Activated CD4-positive, alpha-beta T cell treated with anti-CD3 and anti-CD28 coated beads for 48 hours (primary cell): Measurements from ENCODE around the gene TCF25.
"Not testable (repeated sequence)": the region's sequence is repeated elsewhere in the genome, so short reads cannot be mapped to it uniquely, and the experiment has no call there.

ENCODE experiments used
- DNase-seq: peaks from one replicate; pipeline ENCODE4 v3.0.0-alpha.2; 2020

The TCF25 gene

GRCh38 chr16:89921702-89922476 lies 48.5 kb downstream of the TCF25 start:
- DNase-seq, result no peak

GRCh38 chr16:89922477-89922883 lies 49.1 kb downstream of the TCF25 start:
- peak; percentile 47 for DNase-seq

- peak; percentile 64 for DNase-seq
These were observed 49.7 kb downstream of the TCF25 start, which contains the start of gene TUBB3 for GRCh38 chr16:89922884-89923639. Gene TUBB3, plus strand, starts transcription at chr16:89923342. Its CDS starts 60 bp downstream, at chr16:89923402.

- no peak for DNase-seq
These were observed 50.4 kb downstream of the TCF25 start for GRCh38 chr16:89923640-89924296.

DNA sequence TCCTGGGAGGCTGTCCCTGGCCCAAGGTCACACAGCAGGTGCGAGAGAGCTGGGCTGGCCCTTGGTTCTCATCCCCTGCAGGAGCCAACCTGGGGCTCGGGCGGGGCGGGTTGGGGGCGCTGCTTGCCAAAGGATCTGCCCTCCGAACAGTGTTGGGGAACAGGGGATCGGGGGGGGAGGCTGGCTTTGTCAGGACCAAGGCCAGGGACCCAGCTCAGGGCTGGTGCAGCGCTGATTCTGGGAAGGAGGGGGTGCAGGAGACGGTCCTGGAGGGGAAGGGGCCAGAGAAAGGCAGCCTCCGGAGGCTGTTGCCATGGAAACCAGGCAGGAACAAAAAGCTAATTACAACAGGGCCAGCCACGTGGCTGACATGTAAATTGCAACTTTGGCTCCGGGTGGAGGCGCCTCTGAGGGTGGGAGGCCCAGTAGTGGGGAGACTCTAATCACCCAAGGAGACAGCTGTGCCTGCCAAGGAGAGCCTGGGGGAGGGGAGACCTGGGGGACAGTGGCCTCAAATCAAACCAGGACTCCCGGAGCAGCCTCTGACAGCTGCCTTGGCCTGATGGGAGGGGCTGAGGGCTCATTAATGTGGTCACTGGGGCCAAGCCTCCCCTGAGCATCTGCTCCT lies 51.0 kb downstream of the TCF25 start:
- DNase-seq, result peak; percentile 52

GRCh38 chr16:89924925-89925307 lies 51.5 kb downstream of the TCF25 start:
- no peak for DNase-seq

DNA sequence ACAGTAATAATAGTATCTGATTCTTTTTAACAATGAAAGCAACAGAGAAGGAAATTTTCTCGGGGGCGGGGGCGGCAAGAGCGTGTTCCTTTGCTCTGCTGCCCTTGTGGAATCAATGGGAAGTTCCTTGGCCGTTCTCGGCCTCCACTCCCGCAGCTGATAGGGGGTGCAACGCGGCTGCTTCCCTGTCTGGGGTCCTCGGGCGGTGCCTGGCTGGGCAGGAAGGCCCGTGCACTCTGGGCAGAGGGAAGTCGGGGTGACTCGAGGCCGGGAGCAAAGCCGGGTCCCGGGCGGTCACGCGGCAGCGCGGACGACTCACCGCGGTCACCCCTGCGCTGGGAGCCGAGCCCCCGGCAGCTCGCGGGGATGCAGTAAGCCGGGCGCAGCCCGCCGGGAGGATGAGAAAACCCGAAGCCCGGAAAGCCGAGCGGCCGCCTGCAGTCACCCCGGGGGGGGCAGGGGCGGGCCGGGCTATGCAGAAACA lies 52.2 kb downstream of the TCF25 start:
- no peak for DNase-seq

DNA sequence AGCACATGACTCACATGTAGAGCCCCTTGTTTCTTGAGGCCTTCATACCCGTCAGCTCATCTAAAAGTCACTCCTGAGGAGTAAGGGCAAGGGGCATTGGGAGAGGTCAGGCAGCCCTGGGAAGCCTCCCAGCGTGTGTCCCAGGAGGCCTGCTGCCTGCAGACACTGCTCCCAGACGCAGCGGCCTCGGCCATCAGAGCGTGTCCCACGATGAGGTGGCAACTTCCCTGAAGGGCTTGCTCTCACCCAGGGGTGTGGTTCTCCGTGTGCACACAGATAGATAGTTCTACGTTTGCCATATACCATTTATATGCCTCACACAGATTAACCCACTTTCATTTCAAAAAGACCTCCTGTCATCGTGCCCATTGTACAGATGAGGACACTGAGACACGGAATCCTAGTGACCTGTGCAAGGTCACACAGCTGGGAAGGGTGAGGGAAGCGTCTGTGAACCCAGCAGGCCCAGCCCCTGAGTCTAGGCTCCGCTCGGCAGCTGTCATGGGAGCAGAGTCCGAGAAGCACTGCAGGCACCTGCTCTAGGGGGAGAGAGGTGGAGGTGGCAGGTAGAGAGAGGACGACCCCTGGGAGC lies 58.0 kb downstream of the TCF25 start:
- no peak for DNase-seq

GRCh38 chr16:89931964-89932363 lies 58.6 kb downstream of the TCF25 start:
- no peak for DNase-seq

GRCh38 chr16:89934019-89934418 lies 60.6 kb downstream of the TCF25 start:
- not testable (repeated sequence) for DNase-seq

- DNase-seq, result no peak
These were observed 61.5 kb downstream of the TCF25 start for GRCh38 chr16:89934611-89935553.

GRCh38 chr16:89935620-89936019 lies 62.2 kb downstream of the TCF25 start:
- DNase-seq, result not testable (repeated sequence)

DNA sequence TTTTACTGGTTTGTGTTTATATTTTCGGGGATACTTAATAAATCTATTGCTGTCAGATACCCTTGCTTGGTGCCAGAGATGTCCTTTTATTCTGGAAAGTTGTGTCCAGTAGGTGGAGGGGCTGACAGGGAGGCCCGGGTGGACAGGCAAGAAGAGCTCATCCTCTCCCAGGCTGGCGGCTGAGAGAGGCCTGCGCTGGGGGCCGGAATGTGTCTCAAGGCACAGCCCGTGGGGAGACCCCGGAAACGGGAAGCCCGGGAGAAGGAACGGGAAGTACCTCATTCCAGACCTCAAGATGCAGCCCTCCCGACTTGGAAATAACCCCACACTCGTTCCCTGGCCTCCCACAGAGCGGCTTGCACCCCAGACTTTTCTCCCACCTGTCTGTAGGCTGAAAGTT lies 62.6 kb downstream of the TCF25 start:
- no peak for DNase-seq

DNA sequence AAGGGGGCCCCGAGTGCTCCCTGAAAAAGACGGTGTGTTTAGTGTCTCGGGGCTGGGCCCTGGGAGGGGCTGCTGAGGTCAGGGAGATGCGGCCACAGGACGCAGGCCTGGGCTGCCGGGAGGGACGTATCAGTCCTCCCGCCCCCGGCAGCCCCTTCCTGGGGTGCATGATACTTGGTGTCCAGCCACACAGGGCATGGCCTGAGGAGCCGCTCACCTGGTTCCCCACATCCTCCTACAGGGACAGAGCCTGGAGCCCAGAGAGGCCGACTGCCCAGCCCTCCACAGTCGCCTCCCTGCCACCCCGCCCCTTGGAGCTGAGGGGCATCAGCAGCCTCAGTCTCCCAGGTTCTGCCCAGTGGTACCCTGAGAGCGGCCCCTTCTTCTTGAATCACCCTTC lies 63.1 kb downstream of the TCF25 start:
- no peak for DNase-seq

DNA sequence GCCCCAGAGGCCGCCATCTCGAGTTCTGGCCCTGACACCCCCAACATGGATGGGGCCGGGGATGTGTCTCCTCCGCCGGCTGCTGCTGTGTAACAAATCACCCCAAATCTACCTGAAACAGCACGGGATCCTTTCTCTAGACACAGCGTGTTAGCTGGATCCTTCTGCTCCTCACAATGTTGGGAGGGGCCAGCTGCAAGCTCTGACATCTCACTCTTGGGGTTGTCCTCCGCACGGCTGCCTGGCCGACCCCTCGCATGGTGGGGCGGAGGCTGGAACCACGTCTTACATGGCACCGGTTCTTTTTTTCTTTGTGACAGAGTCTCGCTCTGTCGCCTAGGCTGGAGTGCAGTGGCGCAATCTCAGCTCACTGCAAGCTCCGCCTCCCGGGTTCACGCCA lies 63.6 kb downstream of the TCF25 start:
- DNase-seq, result no peak

GRCh38 chr16:89938175-89938885 lies 64.9 kb downstream of the TCF25 start:
- DNase-seq, result no peak

DNA sequence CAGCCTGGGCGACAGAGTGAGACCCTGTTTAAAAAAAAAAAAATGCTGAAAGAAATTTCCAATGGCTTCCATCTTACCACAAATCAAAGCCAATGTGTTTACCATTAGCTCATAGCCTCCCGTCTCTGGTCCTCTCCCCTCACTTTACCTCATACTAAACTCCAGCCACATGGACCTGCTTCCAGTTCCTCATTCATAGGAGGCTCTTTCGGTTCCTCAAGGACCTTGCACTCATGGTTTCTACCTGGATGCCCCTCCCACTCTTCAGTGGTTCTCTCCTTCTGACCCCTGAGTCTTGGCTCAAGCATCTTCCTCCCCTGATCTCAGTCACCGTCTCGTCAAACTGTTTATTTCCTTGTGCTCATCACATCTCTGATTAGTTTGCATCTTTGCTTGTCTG lies 71.4 kb downstream of the TCF25 start:
- no peak for DNase-seq

GRCh38 chr16:89945654-89946053 lies 72.3 kb downstream of the TCF25 start:
- DNase-seq, result no peak

GRCh38 chr16:89946515-89946914 lies 73.1 kb downstream of the TCF25 start:
- DNase-seq, result no peak

DNA sequence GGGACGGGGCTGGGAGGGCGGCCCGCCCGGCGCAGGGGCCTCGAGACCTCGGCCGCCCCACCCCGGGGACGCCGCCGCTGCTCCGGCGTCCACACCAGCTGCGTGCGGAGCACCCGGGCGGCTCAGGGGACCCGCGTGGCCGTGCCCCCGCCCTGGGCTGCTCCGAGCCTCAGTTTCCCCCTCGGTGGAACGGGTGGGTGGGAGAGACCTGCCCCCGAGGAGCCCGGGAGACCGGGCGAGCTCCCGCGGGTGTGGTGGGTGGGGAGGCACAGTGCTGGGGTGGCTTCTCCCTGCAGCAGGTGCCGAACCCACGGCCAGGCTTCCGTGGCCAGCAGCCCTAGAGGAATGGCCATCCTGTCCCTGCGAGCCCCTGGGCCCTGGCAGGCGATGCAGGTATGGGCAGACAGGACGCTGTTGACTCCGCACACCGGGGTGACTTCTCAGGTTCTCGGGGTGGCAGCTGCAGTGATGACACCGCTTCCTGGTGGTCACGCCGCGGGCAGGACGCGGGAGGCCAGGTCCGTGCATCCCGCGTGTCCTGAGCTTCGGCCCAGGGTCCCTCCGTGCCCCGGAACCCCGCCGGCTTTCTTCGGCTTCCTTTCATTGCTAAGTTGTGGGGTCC lies 75.8 kb downstream of the TCF25 start:
- no peak for DNase-seq
